ENCODE measurements around the gene FAM227B.

The FAM227B gene

DNA sequence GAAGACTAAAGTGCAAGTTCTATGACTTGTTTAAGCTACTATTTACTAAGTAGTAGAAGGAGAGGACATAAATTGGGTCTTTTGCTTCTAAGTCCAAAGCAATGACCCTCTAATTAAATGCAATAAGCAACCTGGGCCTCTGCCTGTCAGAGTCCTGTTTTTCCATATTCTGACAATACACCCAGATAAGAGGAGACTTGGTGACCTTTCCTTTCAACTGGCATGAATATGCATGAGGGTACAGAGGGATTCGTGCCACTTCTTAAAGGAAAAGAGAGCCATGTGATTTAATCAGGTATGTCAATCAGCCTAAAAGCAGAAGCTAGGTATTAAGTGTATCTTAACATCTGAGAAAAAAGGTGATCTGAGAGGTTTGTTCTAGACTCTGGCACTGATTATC is 248.3 kb downstream of the FAM227B start:
- TF ChIP-seq, protein P1, sequence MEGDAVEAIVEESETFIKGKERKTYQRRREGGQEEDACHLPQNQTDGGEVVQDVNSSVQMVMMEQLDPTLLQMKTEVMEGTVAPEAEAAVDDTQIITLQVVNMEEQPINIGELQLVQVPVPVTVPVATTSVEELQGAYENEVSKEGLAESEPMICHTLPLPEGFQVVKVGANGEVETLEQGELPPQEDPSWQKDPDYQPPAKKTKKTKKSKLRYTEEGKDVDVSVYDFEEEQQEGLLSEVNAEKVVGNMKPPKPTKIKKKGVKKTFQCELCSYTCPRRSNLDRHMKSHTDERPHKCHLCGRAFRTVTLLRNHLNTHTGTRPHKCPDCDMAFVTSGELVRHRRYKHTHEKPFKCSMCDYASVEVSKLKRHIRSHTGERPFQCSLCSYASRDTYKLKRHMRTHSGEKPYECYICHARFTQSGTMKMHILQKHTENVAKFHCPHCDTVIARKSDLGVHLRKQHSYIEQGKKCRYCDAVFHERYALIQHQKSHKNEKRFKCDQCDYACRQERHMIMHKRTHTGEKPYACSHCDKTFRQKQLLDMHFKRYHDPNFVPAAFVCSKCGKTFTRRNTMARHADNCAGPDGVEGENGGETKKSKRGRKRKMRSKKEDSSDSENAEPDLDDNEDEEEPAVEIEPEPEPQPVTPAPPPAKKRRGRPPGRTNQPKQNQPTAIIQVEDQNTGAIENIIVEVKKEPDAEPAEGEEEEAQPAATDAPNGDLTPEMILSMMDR (IDR thresholded peaks at IDR 0.05; ENCODE audit: low read length) = no peak
- no peak for TF ChIP-seq EZH2 (IDR thresholded peaks at IDR 0.05; ENCODE audit: borderline replicate concordance, low read length)
- Histone ChIP-seq H3K4me1 (ENCODE audit: insufficient read depth, low read length, severe bottlenecking) (no peaks in the 10 kb centered on the region), H3K27me3 (ENCODE audit: insufficient read depth, low read length) (no peaks in the 10 kb centered on the region), H3K36me3 (ENCODE audit: insufficient read depth, low read length) (no peaks in the 10 kb centered on the region), H2AFZ (ENCODE audit: low read length) (no peak overlapping the region), H3K27ac (ENCODE audit: low read depth, low read length, poor library complexity, severe bottlenecking) (no peak overlapping the region), H4K20me1 (ENCODE audit: insufficient read depth, low read length) (no peaks in the 10 kb centered on the region), H3K4me3 (ENCODE audit: low read depth, low read length, poor library complexity, severe bottlenecking) (no peak overlapping the region), H3K9me3 (ENCODE audit: low read length) (no peaks in the 10 kb centered on the region), H3K4me2 (ENCODE audit: low read length) (no peak overlapping the region), H3K79me2 (ENCODE audit: insufficient read depth, low read length) (no peaks in the 10 kb centered on the region), H3K9me2 (ENCODE audit: low read depth, low read length) (no peaks in the 10 kb centered on the region), H3K9ac (ENCODE audit: low read length) (no peak overlapping the region), H3F3A (ENCODE audit: insufficient read depth, low read length) (no peaks in the 10 kb centered on the region)

DNA sequence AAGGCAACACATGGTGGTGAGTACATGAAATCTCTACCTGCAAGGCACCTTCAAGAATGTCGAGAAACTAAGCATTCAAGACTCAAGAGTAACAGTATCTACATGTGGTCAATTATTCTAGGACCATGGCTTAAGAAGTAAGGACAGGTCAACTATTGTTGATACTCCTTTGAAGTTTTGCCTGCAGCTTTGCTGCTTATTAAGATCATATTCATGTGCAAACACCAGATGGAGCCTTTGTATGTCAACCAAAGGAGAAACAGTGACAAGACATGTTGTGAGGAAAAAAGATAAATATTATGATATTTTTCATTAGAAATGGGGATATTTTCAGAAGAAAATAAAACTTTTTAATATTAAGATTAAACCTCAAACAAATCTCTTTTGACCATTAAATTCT is 249.8 kb downstream of the FAM227B start:
- Histone ChIP-seq H3K4me2 (ENCODE audit: low read length) (no peak overlapping the region), H2AFZ (ENCODE audit: low read length) (0 out of 2 replicates have a peak overlapping the region, but pooled peaks have one; percentile 13), H4K20me1 (ENCODE audit: insufficient read depth, low read length) (no peaks in the 10 kb centered on the region), H3K9ac (ENCODE audit: low read length) (no peak overlapping the region), H3K36me3 (ENCODE audit: insufficient read depth, low read length) (no peaks in the 10 kb centered on the region), H3K79me2 (ENCODE audit: insufficient read depth, low read length) (no peaks in the 10 kb centered on the region), H3K9me3 (ENCODE audit: low read length) (no peaks in the 10 kb centered on the region), H3F3A (ENCODE audit: insufficient read depth, low read length) (no peaks in the 10 kb centered on the region), H3K9me2 (ENCODE audit: low read depth, low read length) (no peaks in the 10 kb centered on the region), H3K27ac (ENCODE audit: low read depth, low read length, poor library complexity, severe bottlenecking) (no peak overlapping the region), H3K4me3 (ENCODE audit: low read depth, low read length, poor library complexity, severe bottlenecking) (no peak overlapping the region), H3K27me3 (ENCODE audit: insufficient read depth, low read length) (no peaks in the 10 kb centered on the region), H3K4me1 (ENCODE audit: insufficient read depth, low read length, severe bottlenecking) (no peaks in the 10 kb centered on the region)
- TF ChIP-seq, protein P1 (IDR thresholded peaks at IDR 0.05; ENCODE audit: low read length) = peak; percentile 28; the same call in 1 of the 2 replicates
- no peak for TF ChIP-seq EZH2 (IDR thresholded peaks at IDR 0.05; ENCODE audit: borderline replicate concordance, low read length)

- Histone ChIP-seq H3K9ac (ENCODE audit: low read length) (no peak overlapping the region), H3K4me3 (ENCODE audit: low read depth, low read length, poor library complexity, severe bottlenecking) (no peak overlapping the region), H3K36me3 (ENCODE audit: insufficient read depth, low read length) (no peaks in the 10 kb centered on the region)
Observed at GRCh38 chr15:49366496-49366895, 254.1 kb downstream of the FAM227B start.

More at GRCh38 chr15:49366496-49366895, 254.1 kb downstream of the FAM227B start:
- no peak overlapping the region for H2AFZ ChIP-seq (ENCODE audit: low read length)
- no peaks in the 10 kb centered on the region for H3K4me1 ChIP-seq (ENCODE audit: insufficient read depth, low read length, severe bottlenecking)
- no peaks in the 10 kb centered on the region for H4K20me1 ChIP-seq (ENCODE audit: insufficient read depth, low read length)
- no peaks in the 10 kb centered on the region for H3K79me2 ChIP-seq (ENCODE audit: insufficient read depth, low read length)
- no peaks in the 10 kb centered on the region for H3F3A ChIP-seq (ENCODE audit: insufficient read depth, low read length)
- H3K4me2 ChIP-seq (ENCODE audit: low read length) = no peak overlapping the region
- H3K9me2 ChIP-seq (ENCODE audit: low read depth, low read length) = no peaks in the 10 kb centered on the region
- no peaks in the 10 kb centered on the region for H3K9me3 ChIP-seq (ENCODE audit: low read length)
- H3K27ac ChIP-seq (ENCODE audit: low read depth, low read length, poor library complexity, severe bottlenecking) = no peak overlapping the region
- no peaks in the 10 kb centered on the region for H3K27me3 ChIP-seq (ENCODE audit: insufficient read depth, low read length)
- TF ChIP-seq EZH2 (IDR thresholded peaks at IDR 0.05; ENCODE audit: borderline replicate concordance, low read length) = no peak
- TF ChIP-seq, protein P1 (IDR thresholded peaks at IDR 0.05; ENCODE audit: low read length) = no peak

Measured in OCI-LY1 (cell line).